NCI-H1694 treated with DMSO at 0.1 percent for 48 hours (cell line): ENCODE results near the gene OR1J1.

Experiments
- DNase-seq: peaks from one replicate; lab custom pipeline; 2025; lab: John Stamatoyannopoulos, UW

Gene OR1J1

DNA sequence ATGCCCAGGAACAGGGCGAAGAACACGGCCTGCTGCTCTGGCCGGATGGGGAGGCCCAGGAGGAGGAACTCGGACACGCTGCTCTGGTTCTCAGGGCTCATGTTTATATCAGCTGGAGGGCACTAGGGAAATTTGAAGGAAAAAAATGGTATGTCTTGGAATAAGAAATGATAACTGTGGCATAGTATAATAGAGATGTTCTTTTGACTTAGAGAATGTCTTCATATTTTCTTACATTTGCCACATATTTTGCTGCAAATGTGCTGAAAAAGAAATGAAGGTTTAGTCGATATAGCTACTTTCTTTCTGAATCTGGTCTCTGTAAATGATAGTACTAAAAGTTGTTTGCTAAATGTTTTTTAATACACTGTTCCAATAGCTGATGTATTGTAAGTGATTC lies at the start of gene OR1J1:
OR1J1 (minus strand) TSS at position 101 of the 400 bp plus-strand sequence; CDS start at position 101, 0 bp downstream.
- no peak for DNase-seq

GRCh38 chr9:122527193-122527592 lies 49.5 kb upstream of the OR1J1 start, which contains the start of gene OR1N1:
Gene OR1N1 (minus strand): TSS chr9:122527293. CDS start chr9:122527293, 0 bp downstream.
- no peak for DNase-seq

- DNase-seq = no peak
Observed at GRCh38 chr9:122526602-122527001, 48.9 kb upstream of the OR1J1 start.

DNA sequence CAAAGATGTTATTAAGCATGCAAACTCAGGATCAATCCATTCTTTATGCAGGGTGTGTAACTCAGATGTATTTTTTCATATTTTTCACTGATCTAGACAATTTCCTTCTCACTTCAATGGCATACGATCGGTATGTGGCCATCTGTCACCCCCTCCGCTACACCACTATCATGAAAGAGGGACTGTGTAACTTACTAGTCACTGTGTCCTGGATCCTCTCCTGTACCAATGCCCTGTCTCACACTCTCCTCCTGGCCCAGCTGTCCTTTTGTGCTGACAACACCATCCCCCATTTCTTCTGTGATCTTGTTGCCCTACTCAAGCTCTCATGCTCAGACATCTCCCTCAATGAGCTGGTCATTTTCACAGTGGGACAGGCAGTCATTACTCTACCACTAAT lies 41.6 kb upstream of the OR1J1 start:
- no peak for DNase-seq

GRCh38 chr9:122518841-122519240 lies 41.1 kb upstream of the OR1J1 start, which contains the start of gene OR1J4:
Gene OR1J4 (plus strand): TSS chr9:122519141. CDS start chr9:122519141, 0 bp downstream.
- DNase-seq = no peak

DNA sequence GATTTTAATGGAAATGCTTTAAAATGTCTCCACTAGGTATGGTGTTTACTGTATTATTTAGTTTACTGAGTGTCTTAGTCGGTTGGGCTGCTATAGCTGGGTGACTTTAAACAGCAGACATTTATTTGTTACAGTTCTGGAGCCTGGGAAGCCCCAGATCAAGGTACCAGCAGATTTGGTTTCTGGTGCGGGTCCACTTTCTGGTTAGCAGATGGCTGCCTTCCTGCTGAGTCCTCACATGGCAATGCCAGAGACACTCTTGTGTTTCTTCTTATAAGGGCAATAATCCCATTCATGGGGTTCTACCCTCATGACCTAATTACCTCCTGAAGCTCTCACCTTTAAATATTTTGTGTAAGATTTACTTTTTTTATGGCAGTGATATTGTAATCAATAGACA lies 40.5 kb upstream of the OR1J1 start:
- DNase-seq = no peak

DNA sequence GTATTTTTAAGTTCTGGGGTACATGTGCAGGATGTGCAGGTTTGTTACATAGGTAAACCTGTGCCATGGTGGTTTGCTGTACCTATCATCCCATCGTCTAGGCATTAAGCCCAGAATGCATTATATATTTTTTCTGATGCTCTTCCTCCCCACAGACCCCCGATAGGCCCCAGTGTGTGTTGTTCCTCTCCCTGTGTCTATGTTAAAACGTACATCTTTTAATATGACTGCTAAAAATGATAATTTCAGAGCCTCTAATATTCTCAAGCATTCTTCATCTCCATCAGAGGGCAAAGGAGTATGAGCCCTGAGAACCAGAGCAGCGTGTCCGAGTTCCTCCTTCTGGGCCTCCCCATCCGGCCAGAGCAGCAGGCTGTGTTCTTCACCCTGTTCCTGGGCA lies 32.8 kb upstream of the OR1J1 start, which contains the start of gene OR1J2:
OR1J2 (plus strand) TSS at position 301 of the 400 bp plus-strand sequence; CDS start at position 301, 0 bp downstream.
- no peak for DNase-seq

GRCh38 chr9:122506964-122507363 lies 29.2 kb upstream of the OR1J1 start:
- DNase-seq = no peak

- DNase-seq = peak; percentile 14
Observed at GRCh38 chr9:122498883-122499288, 21.2 kb upstream of the OR1J1 start.

- no peak for DNase-seq
Observed at GRCh38 chr9:122479062-122479461, 1.3 kb upstream of the OR1J1 start.

GRCh38 chr9:122477346-122477745 lies 380 bp downstream of the OR1J1 start:
- DNase-seq = no peak

GRCh38 chr9:122475717-122476116 lies 2.0 kb downstream of the OR1J1 start:
- no peak for DNase-seq

DNA sequence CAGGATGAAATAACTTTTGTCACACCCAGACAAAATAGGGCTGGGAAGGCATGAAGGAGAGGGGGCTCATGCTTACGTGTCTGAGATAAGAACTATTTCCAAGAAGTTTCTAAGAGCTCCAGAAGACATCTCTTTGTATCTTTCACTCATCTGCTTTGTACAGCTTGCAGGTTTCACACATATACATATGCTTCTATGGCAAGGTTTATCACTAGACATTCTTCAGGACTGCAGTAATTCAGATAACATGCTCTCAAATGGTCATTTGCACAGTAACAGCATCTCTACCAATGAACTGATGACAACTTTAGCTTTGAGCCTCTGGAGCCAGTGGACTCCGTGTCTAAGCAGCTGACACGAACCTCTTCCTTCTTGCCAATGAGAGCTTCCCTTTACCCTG lies 3.2 kb downstream of the OR1J1 start:
- DNase-seq = no peak

DNA sequence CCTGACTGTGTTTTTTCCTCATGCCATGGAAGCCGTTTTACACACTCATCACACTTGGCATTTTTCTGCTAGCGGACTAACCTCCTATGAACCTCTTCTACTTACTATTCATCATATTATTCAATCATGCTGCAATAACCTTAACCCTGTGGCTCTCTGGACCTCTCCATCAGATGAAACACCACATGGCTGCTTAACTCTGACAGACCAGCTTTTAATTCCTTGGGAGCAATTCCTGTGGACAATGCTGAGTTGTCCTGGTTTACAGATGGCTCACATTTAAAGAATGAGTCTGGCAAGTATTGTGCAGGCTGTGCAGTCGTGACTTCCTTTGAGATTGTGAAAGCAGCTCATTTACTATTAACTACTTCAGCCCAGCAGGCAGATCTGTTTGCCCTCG lies 9.0 kb downstream of the OR1J1 start:
- DNase-seq = no peak

GRCh38 chr9:122466456-122466855 lies 11.3 kb downstream of the OR1J1 start:
- no peak for DNase-seq

- peak; percentile 50 for DNase-seq
Observed at GRCh38 chr9:122464633-122465567, 12.8 kb downstream of the OR1J1 start.

DNA sequence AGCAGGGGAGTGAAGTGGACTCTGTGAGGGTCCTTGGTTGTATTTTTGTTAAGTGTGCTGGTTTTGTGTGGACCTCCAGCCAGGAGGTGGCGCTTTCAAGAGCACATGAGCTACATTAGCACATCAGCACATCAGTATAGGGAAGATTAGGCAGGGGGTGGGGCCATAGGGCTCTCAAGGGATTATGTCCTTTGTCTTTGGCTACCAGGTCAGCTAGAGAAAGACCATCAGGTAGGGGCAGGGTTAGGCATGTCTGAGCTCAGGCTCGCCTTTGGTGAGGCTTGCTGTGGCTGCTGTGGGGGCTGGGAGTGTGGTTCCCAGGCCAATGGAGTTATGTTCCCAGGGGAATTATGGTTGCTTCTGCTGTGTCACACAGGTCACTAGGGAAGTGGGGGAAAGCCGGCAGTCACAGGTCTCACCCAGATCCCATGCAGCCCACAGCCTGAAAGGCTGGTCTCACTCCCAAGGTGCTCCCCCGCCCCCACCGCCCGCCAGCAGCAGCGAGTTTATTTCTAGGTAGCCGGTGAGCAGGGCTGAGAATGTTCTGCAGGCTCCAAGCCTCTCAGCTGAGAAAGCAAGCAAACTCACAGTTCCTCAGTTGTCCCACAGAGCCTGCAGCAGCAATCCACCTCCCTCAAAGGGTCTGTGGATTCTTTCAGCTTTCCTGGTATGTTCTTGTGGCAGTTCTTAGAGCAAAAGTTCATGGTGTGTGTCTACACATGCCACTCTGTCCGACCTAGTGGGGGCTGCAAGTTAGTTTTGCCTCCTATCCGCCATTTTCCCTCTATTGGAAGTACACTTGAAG lies 13.7 kb downstream of the OR1J1 start:
- DNase-seq = no peak

GRCh38 chr9:122457787-122458186 lies 19.9 kb downstream of the OR1J1 start:
- no peak for DNase-seq

GRCh38 chr9:122456123-122456522 lies 21.6 kb downstream of the OR1J1 start:
- no peak for DNase-seq

GRCh38 chr9:122453677-122454135 lies 24.0 kb downstream of the OR1J1 start:
- DNase-seq = no peak

DNA sequence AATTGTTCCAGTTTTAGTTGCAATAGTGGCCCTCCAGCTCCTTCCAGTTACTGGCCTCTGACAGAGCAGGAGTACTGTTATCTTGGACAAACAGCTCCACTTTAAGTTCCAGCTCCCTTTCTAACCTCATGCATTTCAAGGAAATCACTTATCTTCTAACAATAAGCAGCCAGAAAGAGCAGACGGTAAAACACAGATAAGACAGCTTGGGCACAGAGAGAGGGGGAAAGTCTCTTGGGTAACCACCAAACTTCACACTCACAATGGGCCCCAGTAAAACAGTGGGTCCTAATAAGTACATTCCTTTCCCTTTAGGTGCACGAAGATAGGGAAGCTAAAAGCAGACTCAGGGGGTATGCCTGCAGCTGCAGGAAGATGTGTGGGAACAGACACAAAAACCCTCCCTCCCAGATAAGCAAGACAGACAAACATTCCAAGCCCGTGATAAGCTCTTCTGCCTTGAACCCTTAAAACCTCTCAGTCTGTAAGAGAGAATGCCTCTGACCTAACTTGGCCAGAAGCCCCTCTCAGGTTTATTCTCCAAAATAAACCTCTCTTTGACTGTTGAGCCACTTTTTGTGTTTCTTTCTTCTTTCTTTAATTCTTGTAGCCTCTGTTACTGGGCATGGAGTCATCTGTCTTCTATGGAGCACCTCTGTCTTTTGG lies 30.8 kb downstream of the OR1J1 start:
- no peak for DNase-seq
